NCI-H345 treated with DMSO at 0.1 percent for 48 hours (cell line): Measurements from ENCODE around the gene SSH2.

Source experiments
- DNase-seq: peaks from one replicate; lab custom pipeline; 2025; ENCODE audit not compliant: unreplicated experiment; lab: John Stamatoyannopoulos, UW

SSH2 gene

DNA sequence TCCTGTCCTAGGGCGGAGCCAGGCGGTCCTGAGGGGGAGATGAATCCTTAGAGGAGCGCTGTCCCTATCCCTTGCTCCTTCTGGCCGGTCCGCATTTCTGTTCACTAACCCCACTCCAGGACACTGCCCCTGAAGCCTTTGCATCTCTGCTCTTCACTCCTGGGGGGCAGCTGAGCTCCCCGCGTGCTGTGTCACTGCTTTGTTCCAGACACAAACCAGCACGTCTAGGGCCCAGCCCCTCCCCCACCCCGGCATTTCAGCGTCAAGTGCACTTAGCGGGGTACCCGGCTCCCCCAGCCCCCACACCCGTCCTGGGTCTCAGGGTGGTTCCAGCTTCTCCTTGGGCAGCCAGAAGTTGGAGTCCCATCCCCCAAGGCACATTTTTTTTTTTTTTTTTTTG is 316.2 kb downstream of the SSH2 start:
- no peak for DNase-seq

DNA sequence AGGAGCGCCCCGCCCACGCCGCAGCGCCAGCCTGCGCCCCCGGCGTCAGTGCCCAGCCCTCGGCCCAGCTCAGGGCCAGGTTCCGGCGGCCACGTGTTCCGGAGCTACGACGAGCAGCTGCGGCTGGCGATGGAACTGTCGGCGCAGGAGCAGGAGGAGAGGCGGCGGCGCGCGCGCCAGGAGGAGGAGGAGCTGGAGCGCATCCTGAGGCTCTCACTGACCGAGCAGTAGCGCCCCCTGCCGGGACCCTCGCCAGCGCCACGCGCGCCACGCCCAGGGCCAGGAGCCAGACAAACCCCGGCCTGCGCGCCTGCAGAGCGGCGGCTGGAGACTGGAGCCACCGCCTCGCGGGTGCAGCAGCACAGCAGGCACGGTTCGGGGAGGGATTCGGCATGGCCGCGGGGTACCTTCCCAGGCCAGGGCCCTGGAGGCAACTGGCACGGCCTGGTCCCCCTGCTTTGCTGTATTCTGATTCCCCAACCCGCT is 316.6 kb downstream of the SSH2 start:
- no peak for DNase-seq

DNA sequence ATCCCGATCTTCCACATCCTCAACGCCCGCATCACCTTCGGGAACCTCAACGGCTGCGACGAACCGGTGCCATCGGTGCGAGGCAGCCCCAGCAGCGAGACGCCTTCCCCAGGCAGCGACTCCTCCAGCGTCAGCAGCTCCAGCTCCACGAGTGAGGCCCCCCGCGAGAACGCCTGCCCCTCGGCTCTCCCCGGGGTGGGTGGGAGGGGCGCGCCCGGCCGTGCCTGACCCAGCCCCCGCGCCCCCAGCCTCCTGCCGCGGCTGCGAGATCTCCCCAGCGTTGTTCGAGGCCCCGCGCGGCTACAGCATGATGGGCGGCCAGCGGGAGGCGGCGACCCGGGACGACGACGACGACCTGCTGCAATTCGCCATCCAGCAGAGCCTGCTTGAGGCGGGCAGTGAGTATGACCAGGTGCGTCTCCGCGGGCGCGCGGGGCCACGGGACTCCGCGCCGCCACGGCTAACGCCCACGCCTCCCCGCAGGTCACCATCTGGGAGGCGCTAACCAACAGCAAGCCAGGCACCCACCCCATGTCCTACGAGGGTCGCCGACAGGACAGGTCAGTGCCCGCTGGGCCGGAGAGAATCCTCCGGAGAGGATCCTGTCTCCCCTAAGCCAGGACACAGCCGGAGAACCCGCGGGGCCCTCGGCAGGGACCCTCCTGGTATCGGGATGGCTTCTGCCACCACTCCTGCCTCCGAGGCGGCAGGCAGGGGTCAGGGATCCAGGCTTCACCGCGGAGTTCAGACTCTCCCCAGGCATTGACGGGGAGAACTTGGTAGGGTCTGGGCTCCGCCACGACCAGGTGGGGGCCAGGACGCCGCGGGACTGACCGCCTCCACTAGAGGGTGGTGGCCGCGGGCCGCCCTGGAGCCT is 317.4 kb downstream of the SSH2 start:
- DNase-seq, result no peak

DNA sequence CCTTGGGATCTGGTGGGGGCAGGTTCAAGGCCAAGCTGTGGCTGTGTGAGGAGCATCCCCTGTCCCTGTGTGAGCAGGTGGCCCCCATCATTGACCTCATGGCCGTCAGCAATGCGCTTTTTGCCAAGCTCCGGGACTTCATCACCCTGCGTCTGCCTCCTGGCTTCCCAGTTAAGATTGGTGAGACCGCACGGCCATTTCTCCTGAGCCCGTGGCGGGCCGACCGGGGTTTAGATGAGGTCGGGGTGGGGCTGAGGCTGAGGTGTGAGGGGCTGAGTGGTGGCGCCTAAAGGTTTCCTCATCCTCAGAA is 318.0 kb downstream of the SSH2 start:
- DNase-seq, result no peak

- no peak for DNase-seq
Observed at GRCh38 chr17:29611351-29612093, 318.5 kb downstream of the SSH2 start.

DNA sequence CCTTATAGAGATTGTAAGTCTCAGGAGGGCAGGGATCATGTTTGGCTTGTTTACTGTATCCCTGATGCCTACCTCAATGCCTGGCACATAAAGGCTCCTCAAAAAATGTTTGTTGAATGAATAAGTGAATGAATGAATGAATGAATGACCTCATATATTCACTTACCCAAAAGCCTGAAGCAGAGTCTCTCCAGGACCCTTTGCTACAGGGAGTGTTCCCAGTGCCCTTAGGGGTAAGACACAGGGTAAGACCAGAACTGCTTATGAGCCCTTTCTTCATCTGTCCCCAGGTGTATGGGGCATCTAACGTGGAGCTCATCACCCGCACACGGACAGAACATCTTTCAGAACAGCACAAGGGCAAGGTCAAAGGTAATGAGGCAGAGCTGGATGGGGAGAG is 319.6 kb downstream of the SSH2 start:
- no peak for DNase-seq

DNA sequence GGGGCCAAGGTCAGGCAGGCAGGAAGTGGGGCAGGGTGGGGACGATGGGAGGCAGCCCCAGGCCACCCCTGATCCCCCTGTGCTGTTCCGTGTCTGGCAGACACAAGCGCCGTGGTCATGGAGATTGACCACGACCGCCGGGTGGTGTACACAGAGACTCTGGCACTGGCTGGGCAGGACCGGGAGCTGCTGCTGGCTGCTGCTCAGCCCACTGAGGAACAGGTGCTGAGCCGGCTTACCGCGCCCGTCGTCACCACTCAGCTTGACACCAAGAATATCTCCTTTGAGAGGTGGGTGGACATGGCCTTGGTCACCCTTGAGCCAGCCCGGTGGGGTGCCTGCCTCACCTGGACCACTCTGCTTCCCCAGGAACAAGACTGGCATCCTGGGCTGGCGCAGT is 321.0 kb downstream of the SSH2 start:
- no peak for DNase-seq

DNA sequence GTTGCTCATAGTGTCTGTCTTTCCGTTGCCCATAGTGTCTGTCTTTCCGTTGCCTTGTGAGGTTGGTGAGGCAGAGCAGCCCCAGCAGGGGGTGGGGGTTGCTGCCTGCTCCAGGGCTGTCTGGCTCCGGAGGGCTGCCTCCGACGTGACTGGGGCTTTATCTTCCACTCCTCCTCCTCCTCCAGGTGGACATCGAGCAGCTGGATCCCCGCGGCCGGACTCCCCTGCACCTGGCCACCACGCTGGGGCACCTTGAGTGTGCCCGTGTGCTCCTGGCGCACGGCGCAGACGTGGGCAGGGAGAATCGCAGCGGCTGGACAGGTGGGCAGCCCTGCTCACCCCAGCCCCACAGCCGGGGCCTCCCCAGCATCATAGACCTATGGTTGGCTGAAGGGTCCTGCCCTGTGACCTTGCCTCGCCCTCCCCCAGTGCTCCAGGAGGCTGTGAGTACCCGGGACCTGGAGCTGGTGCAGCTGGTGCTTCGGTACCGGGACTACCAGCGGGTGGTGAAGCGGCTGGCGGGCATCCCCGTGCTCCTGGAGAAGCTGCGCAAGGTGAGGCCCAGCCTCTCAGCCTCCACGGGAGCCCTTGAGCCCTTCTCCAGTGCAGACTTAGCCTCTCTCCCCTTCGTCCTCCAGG is 322.4 kb downstream of the SSH2 start:
- no peak for DNase-seq

GRCh38 chr17:29603109-29603674 is 326.8 kb downstream of the SSH2 start:
- DNase-seq, result no peak

DNA sequence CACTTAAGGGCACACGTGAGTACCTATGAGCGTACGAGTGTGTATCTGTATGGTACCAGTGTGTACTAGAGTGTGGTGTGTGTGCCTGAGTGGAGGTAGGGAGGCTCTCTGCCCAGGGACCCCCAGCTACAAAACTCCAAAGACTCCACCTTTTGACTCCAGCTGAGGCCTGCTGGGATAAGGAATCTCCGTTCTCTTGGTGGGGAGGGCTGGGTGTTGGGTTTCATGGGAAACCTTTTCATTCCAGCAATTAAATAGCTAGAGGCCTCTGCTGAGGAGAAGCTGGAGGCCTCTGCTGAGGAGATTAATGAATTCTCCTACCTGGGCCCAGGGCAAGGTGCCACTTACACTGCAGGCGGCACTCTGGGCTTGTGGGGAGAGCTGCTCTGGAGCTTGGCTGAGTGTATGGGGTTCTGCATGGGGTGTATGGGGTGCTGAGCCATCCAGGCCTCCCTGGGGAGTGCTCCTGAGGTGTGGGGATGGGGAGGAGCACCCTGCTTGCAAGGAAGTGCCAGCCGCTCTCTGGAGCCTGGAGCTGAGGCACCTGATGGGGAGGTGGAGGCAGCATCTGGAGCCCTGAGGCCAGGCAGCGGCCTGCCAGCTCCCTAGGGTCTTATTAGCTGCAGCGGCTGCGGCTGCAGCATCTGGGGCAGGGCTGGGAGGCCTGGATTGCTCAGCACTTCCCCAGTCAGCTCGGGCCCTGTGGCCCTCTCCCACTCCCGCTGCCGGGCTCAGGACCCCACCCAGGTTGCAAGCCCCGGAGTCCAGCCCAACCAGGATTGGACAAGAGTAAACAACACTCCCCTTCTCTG is 332.5 kb downstream of the SSH2 start:
- no peak for DNase-seq

DNA sequence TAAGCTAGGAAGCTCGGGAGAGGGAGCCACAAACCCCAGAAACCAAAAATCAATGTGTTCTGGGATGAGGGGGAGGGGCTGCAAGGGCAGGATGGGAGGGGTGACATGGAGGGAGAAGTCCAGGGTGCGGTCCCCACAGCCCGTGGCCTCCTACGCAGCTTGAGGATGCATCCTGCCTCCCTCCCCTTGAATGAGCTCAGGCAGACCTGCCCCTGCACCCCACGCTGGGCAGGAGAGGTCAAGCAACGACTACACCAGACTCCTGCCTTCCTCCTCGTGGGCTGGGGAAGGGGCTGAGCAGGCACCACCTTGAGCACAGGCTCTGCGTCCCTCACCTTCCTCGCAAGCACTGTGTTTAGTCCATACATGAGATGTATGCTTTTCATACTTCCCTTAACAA is 333.2 kb downstream of the SSH2 start:
- DNase-seq, result no peak

- DNase-seq, result no peak
Observed at GRCh38 chr17:29595943-29596774, 333.9 kb downstream of the SSH2 start.

DNA sequence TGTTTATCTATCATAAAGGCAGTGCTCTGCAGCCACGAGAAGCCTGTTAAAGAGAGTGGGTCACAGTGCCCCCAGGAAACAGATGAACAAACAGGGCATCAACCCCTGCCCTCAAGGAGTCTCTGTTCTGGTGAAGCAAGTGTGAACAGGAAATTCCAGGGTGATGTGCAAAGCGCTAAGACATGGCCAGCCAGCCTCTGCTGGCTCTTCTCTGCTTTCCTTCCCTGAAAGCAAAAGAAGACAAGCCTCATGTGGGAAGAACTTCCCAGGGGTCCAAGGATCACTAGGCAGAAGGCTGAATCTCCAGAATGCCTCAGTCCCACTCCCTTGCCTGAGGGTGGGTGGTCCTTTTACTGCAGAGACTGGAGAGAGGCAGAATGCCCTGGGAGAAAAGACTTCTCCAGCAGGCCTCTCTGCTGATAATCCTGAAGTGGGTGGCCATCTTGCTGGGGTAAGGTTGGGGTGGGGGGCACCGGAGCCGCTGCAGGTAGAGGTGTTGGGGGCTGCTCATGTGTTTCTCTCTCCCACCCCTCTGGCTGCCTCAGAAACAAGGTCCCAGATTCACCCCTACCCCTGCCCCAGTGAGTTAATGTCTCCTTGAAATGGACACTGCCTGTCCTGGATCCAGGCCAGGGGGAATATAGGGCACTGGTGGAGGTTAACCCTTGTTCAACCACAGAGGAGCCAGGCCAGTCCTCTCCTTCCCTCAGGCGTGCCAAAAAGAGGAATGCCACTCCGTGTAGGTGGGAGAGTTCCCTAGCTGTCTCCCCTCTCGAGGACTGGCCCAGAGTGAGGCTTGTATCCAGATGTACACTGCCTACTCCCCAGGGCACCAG is 334.7 kb downstream of the SSH2 start:
- DNase-seq, result no peak

GRCh38 chr17:29594519-29595090 is 335.4 kb downstream of the SSH2 start:
- no peak for DNase-seq

DNA sequence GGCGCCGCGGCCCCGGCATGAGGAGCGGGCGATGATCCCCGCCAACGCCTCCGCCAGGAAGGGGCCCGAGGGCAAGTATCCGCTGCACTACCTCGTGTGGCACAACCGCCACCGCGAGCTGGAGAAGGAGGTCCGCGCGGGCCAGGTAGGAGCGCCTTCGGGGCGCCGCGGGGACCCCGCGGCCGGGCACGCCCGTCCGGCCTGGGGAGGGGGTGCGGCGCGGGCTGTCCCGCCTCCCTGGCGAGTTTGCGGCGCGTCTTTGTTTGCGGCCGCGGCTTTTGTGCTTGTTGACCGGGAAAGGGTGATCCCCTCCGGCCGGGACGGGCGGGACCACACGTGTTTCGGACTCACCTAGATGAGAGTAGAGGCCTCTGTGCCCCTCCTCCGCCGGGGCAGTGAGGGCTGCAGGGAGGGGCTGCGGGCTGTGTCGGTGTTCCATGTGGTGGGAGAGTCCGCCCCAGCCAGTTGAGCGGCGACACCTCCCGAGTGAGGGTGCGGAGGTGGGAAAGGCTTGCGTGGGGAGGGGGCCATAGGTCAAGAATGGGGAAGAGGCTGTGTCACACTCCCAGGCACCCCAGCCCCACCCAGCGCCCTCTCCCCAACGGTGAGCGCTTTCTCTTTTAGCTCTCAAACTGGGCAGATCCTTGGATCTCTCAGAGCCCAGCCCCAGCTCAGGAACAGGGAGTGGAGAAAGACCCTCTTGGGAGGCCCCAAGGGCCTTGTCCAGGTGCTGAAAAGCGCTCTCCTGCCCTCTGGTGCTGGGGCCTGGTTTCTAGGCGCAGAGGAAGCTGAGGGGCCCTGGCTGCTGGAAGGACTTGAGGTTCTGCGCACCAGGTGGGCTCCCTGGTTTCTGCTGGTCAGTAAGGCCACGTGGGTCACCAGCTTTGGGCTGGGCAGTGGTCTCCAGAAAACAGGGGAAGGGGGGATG is 336.2 kb downstream of the SSH2 start:
- peak; percentile 5 for DNase-seq

DNA sequence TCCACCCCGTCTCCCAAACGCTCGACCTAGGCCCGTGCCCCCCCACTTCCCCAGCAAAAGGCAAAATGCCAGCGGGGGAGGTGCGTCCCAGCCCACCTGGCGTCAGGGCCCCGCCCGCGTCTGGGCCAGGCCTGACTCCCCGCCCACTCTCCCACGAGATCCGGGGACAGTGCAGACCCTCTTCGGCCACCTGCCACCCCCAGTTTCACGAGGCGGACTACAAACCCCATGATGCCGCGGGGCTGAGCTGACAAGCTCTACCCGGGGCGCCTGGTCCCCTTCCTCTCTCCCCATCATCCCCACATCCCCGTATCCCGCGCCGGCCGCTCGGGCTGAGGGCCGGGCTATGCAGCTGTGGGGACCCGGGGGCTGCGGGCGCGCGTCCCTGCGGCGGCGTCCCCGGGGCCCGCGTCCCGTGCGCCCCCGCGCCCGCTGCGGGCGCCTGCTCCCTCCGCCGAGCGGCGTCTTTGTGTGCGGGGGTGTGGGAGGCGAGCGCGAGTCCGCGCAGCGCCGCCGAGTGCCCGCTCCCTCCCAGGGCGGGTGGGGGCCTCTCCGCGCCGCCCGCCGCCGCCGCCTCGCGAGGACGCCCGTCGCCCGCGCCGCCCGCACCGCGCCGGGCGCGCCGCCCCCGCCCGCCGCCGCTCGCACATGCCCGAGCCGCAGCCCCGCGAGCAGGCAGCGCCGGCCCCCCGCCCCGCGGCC is 337.0 kb downstream of the SSH2 start, which contains the start of gene ANKRD13B:
Gene ANKRD13B, plus strand, starts transcription at position 283 of the 702 bp plus-strand sequence. CDS start 490 bp downstream, outside the sequence.
- DNase-seq, result peak; percentile 83
